CD4-positive, alpha-beta T cell treated with Interleukin-4 for 1 hour (primary cell): ENCODE measurements around the gene AUTS2.

ENCODE experiments used
- DNase-seq, 2 donors: peaks; one replicate each; pipeline ENCODE4 v3.0.0-alpha.2; 2020 to 2022

The AUTS2 gene

DNA sequence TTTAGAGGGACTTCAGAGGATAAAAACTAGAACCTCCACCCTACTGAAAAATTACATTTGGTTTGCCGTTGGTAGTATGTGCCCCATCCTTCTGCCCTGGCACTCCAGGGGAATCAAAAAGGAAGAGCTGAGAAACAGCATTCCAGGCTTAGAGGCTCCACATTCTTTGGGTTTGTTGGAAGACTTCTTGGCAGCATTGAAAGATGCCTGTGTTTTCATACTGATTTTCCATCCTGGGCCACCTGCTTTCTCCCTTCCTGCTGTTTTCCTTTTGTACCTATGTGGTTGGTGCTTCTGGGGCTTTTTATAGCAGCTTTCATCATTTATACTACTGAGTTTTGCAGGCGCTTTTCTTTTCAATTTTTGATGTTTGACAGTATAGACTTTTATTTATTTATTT is 61.7 kb downstream of the AUTS2 start:
- no peak for DNase-seq

DNA sequence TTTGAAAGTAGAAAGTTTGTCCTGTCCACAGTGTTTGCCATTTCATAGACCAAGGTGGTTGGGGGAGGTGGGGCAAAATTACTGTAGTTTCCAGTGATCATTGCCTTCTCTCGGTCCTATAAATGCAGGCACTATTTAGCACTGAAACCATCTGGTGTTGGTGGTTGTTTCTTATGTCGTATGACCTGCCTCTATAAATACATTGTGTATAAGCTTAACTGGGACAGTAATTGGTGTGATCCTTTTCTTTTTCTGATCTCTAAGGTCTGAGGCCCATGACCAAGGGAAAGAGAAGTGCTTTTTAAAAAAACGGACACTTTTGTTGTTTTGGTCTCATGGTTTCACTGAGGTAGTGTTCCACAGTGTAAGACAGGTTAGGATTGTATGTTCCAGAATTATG is 63.1 kb downstream of the AUTS2 start:
- no peak for DNase-seq

DNA sequence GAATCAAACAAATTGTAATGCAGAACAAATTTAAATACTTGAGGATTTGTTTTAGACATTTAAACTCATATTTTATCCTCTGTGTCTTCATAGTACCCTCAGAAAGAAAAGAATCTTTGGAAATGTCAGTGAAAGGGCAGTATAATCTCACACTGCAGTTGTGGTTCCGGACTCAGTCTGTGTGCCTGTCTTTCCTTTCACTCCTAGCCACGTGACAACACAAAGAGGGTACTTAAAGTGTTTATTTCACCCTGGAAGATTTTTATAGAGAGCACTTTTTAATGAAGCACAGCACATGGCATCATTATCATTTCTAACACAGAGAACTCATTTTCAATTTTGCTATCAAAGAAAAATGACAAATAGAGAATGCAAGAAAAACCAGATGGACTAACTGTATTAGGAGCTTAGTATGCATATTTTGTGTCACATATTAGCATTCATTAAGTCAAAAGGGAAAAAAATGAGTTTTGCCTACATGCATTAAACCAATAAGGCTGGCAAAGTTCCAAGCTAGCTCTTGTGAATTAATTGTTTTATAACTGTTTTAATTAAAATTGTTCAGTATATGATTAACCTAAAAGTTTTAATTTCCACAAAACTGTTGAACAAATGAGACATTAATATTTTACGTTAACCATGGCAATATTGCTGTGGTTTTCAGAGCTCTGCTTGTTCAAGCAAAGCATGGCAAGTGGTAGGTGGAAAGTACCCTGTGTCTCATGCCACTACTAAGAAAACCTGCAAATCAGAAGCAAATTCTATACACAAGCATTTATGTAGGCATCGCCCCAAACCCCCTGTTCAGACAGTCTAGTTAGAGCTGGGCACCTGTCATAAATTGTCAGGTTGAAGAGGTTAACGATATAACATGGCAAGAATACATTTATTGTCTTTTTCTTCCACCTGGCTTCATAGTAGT is 65.9 kb downstream of the AUTS2 start:
- DNase-seq: peak in 1 of 2 donors; percentile 35

DNA sequence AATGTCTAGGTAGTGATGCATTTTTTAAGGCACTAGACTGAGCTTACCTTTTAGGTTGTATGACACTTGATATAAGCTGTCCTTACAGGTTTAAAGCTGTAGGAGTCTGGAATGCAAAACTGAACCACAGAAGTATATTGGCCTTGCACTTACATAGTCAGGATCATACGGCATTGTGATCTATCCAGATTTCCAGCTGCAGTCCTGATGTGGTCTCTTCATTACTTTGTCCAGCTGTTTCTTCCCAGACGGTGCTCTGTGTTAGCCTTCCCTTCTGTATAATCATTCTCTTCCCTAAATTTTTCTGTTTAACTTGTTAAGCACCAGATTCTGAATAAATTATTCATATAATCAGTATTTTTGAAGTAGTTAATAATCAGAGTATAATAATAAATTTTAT is 67.1 kb downstream of the AUTS2 start:
- no peak for DNase-seq

DNA sequence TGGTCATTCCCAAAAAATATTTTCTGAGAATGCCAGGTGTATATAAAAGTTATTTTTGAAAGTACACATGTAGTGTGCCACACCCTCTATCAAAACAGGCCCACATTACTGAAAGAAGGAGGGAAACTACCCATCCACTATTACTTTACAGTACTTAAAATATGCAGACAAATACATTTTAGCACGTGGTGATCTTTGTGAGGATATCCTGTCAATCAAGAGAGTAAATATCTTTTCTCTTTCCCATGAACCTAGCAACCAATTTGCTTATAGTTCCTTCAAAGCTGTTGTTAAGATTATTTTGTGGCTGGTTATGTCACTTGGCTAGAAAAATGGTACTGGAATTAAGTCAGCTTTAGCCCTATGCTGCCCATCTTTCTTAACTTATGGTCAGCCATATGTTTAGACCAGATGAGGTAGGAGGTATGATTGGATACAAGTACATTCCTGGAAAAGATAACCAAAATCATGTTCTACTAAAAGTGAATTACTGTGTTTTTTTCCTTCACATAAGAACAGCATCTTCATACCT is 70.1 kb downstream of the AUTS2 start:
- DNase-seq: no peak

DNA sequence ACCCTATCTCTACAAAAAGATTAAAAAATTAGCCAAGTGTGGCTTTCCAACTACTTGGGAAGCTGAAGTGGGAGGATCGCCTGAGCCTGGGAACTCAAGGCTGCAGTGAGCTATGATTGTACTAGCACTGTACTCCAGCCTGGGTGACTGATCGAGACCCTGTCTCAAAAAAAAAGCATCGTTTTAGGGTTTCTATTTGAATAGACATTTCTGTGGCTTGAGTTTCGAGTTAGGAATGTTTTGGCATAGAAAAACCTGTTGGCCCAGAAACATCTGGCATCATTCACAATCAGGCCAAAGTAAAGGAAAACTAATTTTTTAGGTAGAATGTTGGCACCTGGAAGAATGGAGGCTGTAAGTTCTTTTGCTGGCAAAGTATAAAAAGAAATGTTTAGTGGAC is 72.4 kb downstream of the AUTS2 start:
- no peak for DNase-seq

DNA sequence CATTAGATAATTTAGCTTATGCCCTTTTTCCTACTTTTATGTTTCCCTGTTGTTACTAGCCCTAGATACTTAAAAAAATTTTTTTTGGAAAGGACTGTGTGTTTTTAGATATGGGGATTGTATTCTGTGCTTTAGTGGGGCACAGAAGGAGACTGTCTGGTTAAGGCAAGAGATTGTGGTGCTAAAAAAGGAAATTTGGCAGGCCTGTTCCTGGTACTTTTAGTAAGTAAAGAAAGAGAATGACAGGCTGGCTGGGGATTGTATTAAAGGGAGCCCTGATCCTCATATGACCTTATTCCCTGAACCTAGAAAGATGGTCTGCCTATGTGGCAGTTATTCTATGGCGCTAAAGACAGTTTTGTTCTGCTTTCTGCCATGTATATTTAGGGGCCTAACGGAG is 74.8 kb downstream of the AUTS2 start:
- DNase-seq: no peak

DNA sequence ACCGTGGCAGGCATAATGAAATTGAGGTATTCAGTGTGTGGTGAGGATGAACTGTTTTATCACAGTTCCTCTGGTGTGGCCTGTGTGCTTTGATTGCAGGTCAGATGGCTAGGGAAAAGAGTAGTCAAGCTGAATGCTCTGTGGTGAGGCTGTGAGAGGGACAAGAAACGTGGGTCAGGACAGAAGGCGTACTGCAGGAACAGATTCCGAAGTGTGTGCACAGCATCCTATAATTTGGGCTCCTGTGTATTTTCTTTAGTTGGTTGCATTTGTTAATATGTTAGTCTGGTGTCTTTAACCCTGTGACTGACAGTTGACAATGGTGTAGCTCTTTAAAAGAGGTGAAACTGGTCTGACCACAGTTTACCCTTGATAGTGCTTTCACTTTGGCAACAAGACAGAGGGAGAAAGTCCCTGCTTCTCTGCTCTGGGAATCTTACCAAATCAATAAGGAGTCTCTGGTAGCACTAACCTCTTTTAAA is 76.5 kb downstream of the AUTS2 start:
- DNase-seq: no peak

DNA sequence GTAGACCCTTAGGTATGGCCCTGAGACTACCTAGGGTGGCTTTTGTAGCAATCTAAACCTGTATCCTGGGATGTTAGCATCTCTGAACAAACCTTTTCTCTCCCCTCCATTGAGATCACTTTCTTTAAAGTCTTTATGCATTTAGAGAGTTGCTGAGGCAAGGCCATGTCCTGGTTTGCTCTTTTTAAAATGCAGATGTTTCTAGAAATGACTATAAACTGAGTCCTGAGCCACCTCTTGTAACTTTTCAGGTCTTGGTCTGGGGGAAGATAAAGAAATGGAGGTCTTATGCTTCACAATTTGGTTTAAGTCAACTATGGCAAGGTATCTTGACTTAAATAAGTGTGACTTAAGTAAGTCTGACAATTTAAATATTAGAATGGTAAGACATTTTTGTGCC is 78.0 kb downstream of the AUTS2 start:
- DNase-seq: no peak

DNA sequence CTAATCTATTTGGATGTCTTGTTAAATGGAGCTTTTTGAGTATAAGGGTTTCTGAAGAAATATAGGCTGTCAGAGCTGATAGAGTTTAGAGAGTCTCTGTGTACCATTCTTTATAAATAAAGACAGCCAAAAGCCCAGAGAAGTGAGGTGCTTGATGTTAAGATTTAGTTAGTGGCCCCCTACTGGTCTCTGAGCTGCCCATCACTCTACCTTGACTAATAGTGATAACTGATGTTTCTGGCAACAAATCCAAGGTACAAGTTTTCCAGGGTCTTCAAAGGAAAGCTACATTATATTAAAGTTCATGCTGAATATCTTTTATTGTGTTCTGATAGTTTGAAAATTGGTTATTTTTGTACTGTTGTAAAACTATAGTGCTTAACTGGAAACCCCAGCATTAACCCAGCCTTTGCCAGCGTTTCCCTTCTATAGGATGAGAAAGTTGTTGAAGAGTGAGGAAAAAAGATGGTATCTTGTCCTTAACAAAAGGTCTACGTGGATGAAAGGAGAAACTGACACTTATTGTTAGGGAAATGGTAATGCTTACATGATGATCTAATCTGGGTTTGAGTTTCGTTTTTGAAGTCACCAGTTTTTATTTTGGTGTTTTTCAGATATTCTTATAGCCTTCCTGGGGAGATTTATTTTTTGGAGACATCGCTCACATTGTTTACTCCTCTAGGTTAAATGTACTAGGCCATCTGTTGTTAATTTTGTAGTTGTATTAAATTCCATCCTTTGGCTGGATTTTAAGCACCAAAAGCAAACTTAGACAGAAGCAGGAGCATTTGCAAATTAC is 79.0 kb downstream of the AUTS2 start:
- no peak for DNase-seq

DNA sequence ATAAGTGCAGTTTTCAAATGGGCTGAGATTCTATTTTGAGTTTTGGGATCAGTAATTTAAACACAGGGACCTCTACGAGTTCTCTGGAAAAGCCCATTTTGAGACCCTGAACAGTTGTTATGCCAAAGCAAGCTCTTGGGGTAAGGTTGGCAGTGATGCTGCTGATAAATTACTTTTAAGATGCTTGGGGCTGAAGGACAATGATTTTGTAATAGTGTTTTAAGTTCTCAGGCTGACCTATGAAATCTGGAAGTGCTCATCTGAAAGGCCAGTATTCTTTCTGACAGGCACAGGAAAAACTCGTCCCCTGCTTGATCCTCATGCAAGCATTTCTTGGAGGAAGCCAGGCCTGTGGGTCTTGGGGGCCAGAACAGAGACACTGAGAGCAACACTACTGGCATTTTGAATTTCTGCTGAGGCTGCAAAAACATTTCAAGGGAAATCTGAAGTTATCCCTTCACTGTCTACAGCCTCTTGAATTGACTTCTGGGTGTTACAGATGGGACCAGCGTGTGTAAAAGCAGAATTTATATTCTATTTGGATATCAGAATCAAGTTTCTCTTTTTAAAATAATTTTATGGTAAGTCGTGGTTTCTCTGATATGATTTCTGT is 79.7 kb downstream of the AUTS2 start:
- no peak for DNase-seq

DNA sequence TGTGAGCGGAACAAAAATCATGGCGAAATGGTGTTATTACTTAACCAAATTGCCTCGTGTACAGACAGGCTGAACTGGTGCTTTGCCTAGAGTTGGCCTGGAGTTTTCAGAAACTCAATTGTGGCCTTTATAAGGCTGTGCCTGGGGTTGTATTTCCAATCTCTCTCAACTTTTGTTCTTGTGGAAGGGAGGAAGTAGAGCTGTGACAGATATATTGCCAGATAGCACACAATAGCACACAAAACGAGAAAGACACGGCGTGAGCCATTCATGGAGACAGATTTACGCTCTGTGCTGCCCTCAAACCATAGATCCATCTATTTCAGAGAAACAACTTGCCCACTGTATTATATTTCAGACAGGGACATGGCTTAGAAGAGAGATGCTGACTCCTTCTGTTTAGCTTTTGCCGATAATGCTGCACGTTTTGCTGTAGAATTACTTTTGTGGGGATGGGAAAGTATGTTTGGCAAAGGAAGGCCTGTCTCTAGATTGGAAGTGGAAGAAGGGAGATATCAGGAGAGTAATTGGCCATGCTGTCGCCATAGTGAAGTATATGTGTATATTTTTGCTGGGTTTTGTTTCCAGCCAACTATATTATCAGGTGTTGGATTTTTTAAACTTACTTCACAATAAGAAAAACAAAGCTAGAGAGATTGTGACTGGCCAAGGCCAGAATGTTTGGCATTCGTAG is 80.4 kb downstream of the AUTS2 start:
- DNase-seq: no peak

DNA sequence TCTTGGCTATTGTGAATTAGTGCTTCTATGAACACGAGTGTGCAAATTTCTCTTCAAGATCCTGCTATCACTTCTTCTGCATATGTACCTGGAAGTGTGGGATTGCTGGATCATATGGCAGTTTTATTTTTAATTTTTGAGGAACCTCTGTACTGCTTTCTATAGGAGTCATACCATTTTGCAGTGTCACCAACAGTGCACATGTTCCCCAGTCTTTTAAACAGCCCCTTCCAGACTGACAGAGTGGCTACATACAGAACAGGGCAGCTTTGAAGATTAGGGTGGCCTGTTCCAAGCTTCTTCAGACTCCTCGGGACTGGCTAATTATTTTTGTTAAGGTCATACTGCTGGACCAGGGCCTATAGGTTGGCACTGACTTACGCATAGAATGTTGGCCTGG is 82.9 kb downstream of the AUTS2 start:
- DNase-seq: no peak

DNA sequence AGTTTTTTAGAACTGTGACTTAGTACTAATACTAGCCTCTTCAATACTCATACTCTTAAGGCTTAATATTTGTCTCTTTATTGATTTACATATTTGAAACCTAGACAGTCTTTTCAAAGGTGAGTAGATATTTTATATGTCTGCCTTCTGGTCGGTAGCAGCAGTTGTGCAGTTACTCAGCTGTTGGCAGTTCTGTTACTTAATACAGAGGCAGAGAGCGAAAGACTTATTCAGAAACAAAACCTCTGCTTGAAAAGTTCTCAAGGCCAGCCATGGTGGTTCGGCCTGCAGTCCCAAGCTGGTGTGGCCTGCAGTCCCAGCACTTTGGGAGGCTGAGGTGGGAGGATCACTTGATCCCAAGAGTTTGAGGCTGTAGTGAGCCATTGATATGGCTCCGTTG is 84.2 kb downstream of the AUTS2 start:
- DNase-seq: no peak

DNA sequence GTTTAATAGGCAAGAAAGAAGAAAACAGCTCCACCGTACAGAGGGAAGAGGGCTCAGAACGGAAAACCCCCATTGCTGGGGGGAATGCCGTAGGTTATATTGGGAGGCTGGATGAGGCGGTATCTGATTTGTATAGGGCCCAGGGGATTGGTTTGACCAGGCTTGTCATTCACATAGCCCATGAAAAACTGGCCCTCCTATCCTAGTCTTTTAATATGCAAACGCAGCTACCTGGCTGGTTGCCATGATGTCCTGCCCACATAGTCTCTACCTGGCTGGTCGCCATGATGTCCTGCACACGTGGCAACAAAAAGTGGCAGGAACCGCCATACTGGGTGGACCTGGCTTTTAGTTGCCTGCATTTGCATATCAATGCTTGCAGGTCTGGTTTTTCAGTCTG is 84.7 kb downstream of the AUTS2 start:
- no peak for DNase-seq

DNA sequence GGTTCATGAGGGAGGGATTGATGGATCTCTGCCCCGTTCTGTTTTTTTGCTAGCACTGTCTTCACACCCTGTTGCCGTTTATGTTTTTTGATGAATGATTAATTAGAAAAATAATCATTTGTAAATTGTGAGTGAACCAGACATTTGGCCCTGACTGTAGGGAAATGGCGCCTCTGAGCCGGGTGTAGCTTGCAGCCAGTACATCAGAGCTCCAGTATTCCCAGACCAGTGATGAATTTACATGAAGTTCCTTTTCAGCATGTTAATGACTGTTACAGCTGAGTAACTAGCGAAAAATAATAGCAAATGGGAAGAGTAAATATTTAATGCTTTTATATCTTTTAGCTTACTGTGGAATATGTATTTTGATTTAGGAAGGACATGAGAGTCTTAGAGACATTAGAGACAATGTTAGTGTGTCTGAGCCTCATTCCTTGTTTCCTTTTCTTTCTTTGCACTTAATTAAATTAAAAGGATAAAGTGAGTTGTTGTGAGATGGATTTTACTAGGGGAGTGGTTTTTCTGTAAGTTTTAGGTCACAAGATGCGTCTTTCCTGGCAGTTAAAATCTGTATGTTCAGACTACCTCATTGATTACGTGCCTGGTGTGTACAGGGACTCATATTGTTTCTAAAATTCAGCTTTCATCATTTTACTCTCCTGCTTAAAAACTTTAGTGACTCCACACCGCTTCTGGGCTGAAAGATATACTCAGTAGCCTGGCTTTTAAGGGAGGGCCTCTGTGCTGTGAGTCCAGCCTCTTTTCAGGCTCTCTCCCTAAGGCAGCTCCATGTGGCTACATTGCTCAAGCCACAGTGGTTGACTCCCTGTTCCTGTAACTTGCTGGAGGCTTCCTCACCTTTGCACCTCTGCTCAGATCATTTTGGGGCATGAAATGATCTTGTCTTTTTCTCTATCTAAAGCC is 86.4 kb downstream of the AUTS2 start:
- DNase-seq: no peak

DNA sequence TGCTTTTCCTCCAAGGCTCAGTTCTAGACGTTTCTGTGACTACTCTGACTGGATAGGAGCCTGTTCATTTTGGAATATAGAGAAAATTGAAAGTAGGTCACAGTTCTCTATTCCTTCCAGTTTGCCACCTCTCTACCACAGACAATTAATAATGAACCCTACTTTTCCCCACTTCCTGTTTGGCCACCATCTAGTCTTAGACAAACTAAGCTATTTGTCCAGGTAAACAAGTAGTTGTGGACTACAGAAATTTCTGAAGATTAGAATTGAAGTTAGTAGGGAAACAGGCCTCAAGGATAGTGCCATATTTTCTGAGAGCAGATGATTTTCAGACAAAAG is 87.0 kb downstream of the AUTS2 start:
- DNase-seq: no peak

DNA sequence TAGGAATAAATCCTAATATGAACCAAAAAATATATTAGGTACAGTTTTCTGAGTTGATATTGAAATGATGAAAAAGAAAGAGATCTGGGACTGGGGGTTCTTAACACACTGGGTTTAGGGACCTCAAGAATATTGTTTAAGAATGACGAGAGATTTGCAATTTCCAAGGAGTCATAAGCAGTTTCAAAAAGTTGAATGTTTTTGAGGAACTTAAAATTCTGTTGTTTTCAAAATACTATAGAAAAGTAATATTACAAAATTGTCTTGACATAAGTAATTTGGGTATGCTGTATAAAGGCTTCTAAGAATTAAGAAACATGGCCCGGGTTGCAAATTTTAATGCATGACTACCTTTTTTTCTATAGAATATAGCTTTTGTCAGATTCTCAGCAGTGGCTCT is 88.1 kb downstream of the AUTS2 start:
- no peak for DNase-seq

DNA sequence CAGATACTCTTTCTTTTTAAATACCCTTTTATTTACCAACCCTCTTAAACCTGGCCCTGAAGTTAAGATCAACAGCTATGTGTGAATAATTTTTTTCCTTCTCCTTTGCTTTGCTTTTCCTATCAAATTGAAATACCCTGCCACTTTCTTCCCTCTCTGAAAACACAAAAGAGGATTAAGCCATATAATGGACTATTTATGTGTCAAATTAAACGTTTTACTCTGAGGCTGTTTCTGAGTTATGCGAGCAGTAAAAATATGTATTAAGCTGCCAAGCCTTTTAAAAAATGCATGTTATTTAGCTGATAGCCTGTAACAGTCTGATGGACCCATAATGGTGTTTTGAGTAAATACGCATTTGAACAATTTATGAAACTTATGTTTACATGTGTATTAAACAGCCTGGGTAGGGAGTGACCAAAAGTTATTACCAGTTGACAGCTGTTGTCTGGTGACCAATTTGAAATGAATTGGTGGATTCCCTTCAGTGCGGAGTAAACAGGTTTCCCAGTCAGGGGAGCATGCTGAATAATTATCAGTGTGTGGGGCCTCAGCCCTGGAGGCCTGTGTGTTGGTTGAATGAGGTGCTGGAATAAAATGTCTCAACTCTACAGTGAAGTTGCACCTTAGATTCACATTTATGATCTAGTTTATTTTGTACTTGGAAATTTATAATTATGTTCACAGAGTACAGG is 89.6 kb downstream of the AUTS2 start:
- no peak for DNase-seq

DNA sequence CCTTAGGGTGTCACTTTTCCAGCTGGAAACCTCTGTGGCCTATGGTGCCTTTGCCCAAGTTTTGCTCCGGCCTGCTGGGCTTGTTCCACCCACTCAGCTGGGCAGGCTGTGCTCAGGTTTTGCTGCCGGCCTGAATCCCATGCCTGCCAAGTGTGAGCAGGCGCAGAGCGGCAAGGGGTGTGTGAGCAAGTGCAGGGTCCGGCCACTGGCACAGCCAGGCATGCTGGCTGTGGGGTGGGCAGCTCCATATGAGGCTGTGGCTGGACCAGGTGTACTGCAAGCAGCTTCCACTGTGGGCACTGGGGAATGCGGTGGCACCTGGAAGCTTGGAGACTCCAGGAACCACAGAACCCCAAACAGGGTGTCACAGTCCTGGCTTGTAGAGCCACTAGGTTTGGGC is 92.1 kb downstream of the AUTS2 start:
- DNase-seq: no peak

DNA sequence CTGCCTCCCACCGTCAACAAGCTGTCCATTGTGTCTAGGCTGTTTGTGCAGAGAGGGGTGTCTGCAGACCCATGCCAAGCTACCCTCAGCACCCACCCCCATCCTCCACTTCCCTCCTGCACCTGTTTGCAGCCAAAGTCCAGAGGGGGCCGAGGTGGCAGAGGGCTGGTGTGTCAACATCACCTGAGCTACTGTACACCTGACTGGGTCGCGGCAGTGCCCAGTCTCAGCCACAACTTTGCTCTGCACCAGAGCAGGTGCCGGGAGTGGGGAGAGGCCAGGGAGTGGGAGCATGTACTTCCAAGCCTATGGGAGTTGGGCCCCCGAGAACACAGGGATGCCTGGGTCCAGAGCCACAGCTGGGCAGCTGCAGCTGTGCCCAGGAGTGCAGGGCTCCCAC is 93.1 kb downstream of the AUTS2 start:
- DNase-seq: no peak
